Adrenal gland (tissue), 12 donors: ENCODE measurements around the gene TGFB2. TPM values are rescaled to one million over a fixed set of nuclear protein-coding genes. Genes with fewer than 3 reads are reported as not detected.

Experiments used
- DNase-seq, 7 donors: peaks; one replicate each; pipeline ENCODE4 v3.0.0-alpha.2; 2019 to 2020
- H3K27ac ChIP-seq, 5 donors: fragments of 200-600 bp; sonication (generic) in 4 of 5; 1 replicate in 3 of 5; 2 replicates in 2 of 5; pipeline versions ENCODE4 v1.5.1 to v1.8.0; 2016 to 2020; ENCODE audit warnings: mild to moderate bottlenecking in 1 of 5
- H3K27me3 ChIP-seq: fragments of 200-600 bp; 2 replicates; pipeline ENCODE4 v1.8.0; 2021
- H3K36me3 ChIP-seq, 2 donors: fragments of 200-600 bp; replicated peaks in 1 of 2; 1 replicate in 1 of 2; 2 replicates in 1 of 2; pipeline versions ENCODE4 v1.5.1 to v1.8.0; 2018 to 2022
- H3K4me1 ChIP-seq, 2 donors: fragments of 200-600 bp; replicated peaks in 1 of 2; 1 replicate in 1 of 2; 2 replicates in 1 of 2; pipeline versions ENCODE4 v1.5.1 to v1.8.0; 2018 to 2021
- H3K4me3 ChIP-seq, 4 donors: fragments of 200-600 bp; sonication (generic) in 3 of 4; one replicate each; pipeline ENCODE4 v1.5.1; 2016 to 2018
- H3K9me3 ChIP-seq, 3 donors: fragments of 200-600 bp; sonication (generic) in 1 of 3; replicated peaks in 1 of 3; 1 replicate in 2 of 3; 2 replicates in 1 of 3; pipeline versions ENCODE4 v1.5.1 to v1.8.0; 2016 to 2021
- CTCF ChIP-seq, 6 experiments: fragments of 450-650 bp in 4 of 6; fragments of 200-600 bp in 2 of 6; sonication (generic) in 1 of 6; IDR thresholded peaks; 1 replicate in 5 of 6; 2 replicates in 1 of 6; pipeline versions ENCODE4 v1.5.1 to v1.8.0; 2016 to 2021; ENCODE audit warnings: antibody characterized with exemption in 6 of 6, mild to moderate bottlenecking in 2 of 6, moderate library complexity in 1 of 6
- POLR2A ChIP-seq, 2 donors: fragments of 450-650 bp; IDR thresholded peaks; one replicate each; pipeline ENCODE4 v1.6.1; 2017; ENCODE audit warnings: antibody characterized with exemption in 2 of 2, mild to moderate bottlenecking in 2 of 2, moderate library complexity in 1 of 2
- WGBS, 4 donors: extraction: QIAGEN DNeasy Blood & Tissue Kit in 2 of 4; methylation state at CpG; one replicate each; pipeline versions ENCODE4 v1.1.5 to v1.1.7; 2013 to 2017; 5-methylcytosine and 5-hydroxymethylcytosine counted together
- intact Hi-C, 2 donors: fragments of 100-400 bp; cut with DNase I; formaldehyde crosslinking; loops; one replicate each; pipeline versions ENCODE4 v1.14.1 to v1.15.0; 2022 to 2023
- polyA plus RNA-seq, 3 donors: library from polyadenylated mRNA; stranded (reverse); fragments of 200-250 nt in 2 of 3; fragments of 350-450 nt in 1 of 3; fragmentation: Illumina TruSeq in 1 of 3; extraction: RNeasy Lipid Tissue Mini Kit (QIAGEN cat#74804) in 1 of 3; gene quantifications; one replicate each; pipeline ENCODE4 v1.2.3, GENCODE V29; 2013 to 2014
- total RNA-seq, 9 donors: library from RNA; depleted of rRNA in 4 of 9; stranded (reverse); fragments of >200 nt in 4 of 9; fragments of 120-200 nt in 1 of 9; fragmentation: NEBNext Ultra II Directional in 1 of 9; extraction: Animal tissue kit (Norgen Biotek cat#: 25700) in 1 of 9; gene quantifications; one replicate each; pipeline versions ENCODE4 v1.1.0 to v1.2.4, GENCODE V29; 2013 to 2023
- donor health status: healthy with polysubstance abuse.
- donor health status: Bipolar disorder and iron deficiency.
- donor health status: DM: yes; HTN: yes; CAD: no.
- donor health status: DM: no; HTN: no; CAD: no.
- donor health status: DM: no; HTN: no; CAD: no.
- donor health status: DM: yes; HTN: yes; CAD: no.

TGFB2 gene
- total and polyA plus RNA-seq, 12 donors: 0.24 to 4.2 (median 1.7) TPM

GRCh38 chr1:218384581-218384993 lies 39.5 kb downstream of the TGFB2 start:
- H3K27me3 ChIP-seq: no peaks in the 10 kb centered on the region
- no peaks in the 10 kb centered on the region for H3K9me3 ChIP-seq
- intact Hi-C loops: no loop called here
- 40 to 67% (median 49%) methylated on average over 5 to 6 of the region's 6 CpGs for WGBS, 4 donors
- no peak overlapping the region for H3K4me3 ChIP-seq
- H3K27ac ChIP-seq: no peak overlapping the region
- TF ChIP-seq CTCF (IDR thresholded peaks at IDR 0.05) (no peak), POLR2A (IDR thresholded peaks at IDR 0.05) (no peak)
- H3K4me1 ChIP-seq: no peaks in the 10 kb centered on the region
- no peak for DNase-seq
- no peaks in the 10 kb centered on the region for H3K36me3 ChIP-seq

- no peaks in the 10 kb centered on the region for H3K4me1 ChIP-seq
- H3K9me3 ChIP-seq: no peaks in the 10 kb centered on the region
- intact Hi-C loops: no loop called here
- no peak overlapping the region for H3K27ac ChIP-seq
- no peaks in the 10 kb centered on the region for H3K27me3 ChIP-seq
- H3K4me3 ChIP-seq: no peak overlapping the region
- DNase-seq: no peak
- 85 to 96% (median 91%) methylated on average over 8 of the region's 8 CpGs for WGBS, 4 donors
- no peaks in the 10 kb centered on the region for H3K36me3 ChIP-seq
- TF ChIP-seq POLR2A (IDR thresholded peaks at IDR 0.05): no peak
Measured at GRCh38 chr1:218388591-218388990, 43.5 kb downstream of the TGFB2 start.

- Histone ChIP-seq H3K36me3 (no peaks in the 10 kb centered on the region), H3K27me3 (no peaks in the 10 kb centered on the region), H3K4me3 (no peak overlapping the region), H3K9me3 (no peaks in the 10 kb centered on the region), H3K4me1 (no peaks in the 10 kb centered on the region), H3K27ac (no peak overlapping the region)
- 55 to 72% (median 67%) methylated on average over 3 of the region's 3 CpGs for WGBS, 4 donors
- TF ChIP-seq CTCF (IDR thresholded peaks at IDR 0.05) (no peak), POLR2A (IDR thresholded peaks at IDR 0.05) (no peak)
- intact Hi-C loops: no loop called here
- no peak for DNase-seq
Measured at GRCh38 chr1:218390618-218391017, 45.5 kb downstream of the TGFB2 start.

- Histone ChIP-seq H3K9me3 (no peaks in the 10 kb centered on the region), H3K4me1 (no peaks in the 10 kb centered on the region), H3K27me3 (no peaks in the 10 kb centered on the region), H3K27ac (no peak overlapping the region), H3K4me3 (no peak overlapping the region), H3K36me3 (no peaks in the 10 kb centered on the region)
- 88 to 93% (median 90%) methylated on average over 4 of the region's 4 CpGs for WGBS, 4 donors
- TF ChIP-seq POLR2A (IDR thresholded peaks at IDR 0.05) (no peak), CTCF (IDR thresholded peaks at IDR 0.05) (no peak)
- intact Hi-C loops: no loop called here
- no peak for DNase-seq
Measured at GRCh38 chr1:218392780-218393179, 47.6 kb downstream of the TGFB2 start.

- Histone ChIP-seq H3K4me1 (no peaks in the 10 kb centered on the region), H3K9me3 (no peaks in the 10 kb centered on the region), H3K27ac (no peak overlapping the region), H3K36me3 (no peaks in the 10 kb centered on the region), H3K4me3 (no peak overlapping the region), H3K27me3 (no peaks in the 10 kb centered on the region)
- WGBS, 4 donors: 90 to 93% (median 91%) methylated on average over 11 of the region's 11 CpGs
- intact Hi-C loops: no loop called here
- DNase-seq: no peak
- TF ChIP-seq POLR2A (IDR thresholded peaks at IDR 0.05) (no peak), CTCF (IDR thresholded peaks at IDR 0.05) (no peak)
Measured at GRCh38 chr1:218394416-218394815, 49.3 kb downstream of the TGFB2 start.
